GM21526 (cell line): ENCODE measurements around the gene LRRC14B.
"Not testable (repeated sequence)": the region's sequence is repeated elsewhere in the genome, so short reads cannot be mapped to it uniquely, and the experiment has no call there.

ENCODE experiments used
- ATAC-seq: cut with Tn5 transposase; IDR thresholded peaks from one replicate; pipeline ENCODE4 v1.9.1; 2021; ENCODE audit warnings: moderate library complexity; ENCODE audit not compliant: unreplicated experiment, low FRiP score

Gene LRRC14B

GRCh38 chr5:189976-190365 is 1.3 kb upstream of the LRRC14B start:
- no peak for ATAC-seq

- peak; percentile 32 for ATAC-seq
These were observed 794 bp upstream of the LRRC14B start for GRCh38 chr5:190366-191035.

GRCh38 chr5:191949-192690 is 825 bp downstream of the LRRC14B start:
- ATAC-seq: no peak

- ATAC-seq: no peak
These were observed 1.3 kb downstream of the LRRC14B start for GRCh38 chr5:192691-192969.

GRCh38 chr5:192970-193831 is 1.9 kb downstream of the LRRC14B start:
- ATAC-seq: no peak

GRCh38 chr5:194102-194501 is 2.8 kb downstream of the LRRC14B start:
- no peak for ATAC-seq

- no peak for ATAC-seq
These were observed 3.4 kb downstream of the LRRC14B start for GRCh38 chr5:194603-195209.

- no peak for ATAC-seq
These were observed 4.3 kb downstream of the LRRC14B start for GRCh38 chr5:195401-196160.

GRCh38 chr5:196350-196749 is 5.1 kb downstream of the LRRC14B start:
- no peak for ATAC-seq

- not testable (repeated sequence) for ATAC-seq
These were observed 5.7 kb downstream of the LRRC14B start for GRCh38 chr5:197031-197430.

- no peak for ATAC-seq
These were observed 6.7 kb downstream of the LRRC14B start for GRCh38 chr5:197892-198489.

- ATAC-seq: no peak
These were observed 7.4 kb downstream of the LRRC14B start for GRCh38 chr5:198516-199196.

GRCh38 chr5:199197-199949 is 8.1 kb downstream of the LRRC14B start:
- no peak for ATAC-seq

- no peak for ATAC-seq
These were observed 8.8 kb downstream of the LRRC14B start for GRCh38 chr5:199950-200645.

GRCh38 chr5:200985-201384 is 9.7 kb downstream of the LRRC14B start:
- no peak for ATAC-seq

GRCh38 chr5:201672-202071 is 10.4 kb downstream of the LRRC14B start:
- ATAC-seq: no peak

- ATAC-seq: no peak
These were observed 12.1 kb downstream of the LRRC14B start for GRCh38 chr5:203246-203930.

- ATAC-seq: no peak
These were observed 12.7 kb downstream of the LRRC14B start for GRCh38 chr5:204001-204400.
